GM13977 (cell line): ENCODE results near the gene PDE10A.

Experiments
- DNase-seq: peaks from one replicate; pipeline ENCODE4 v3.0.0; 2012; ENCODE audit warnings: low spot score
- in situ Hi-C: fragments of 300-500 bp; cut with MboI; formaldehyde crosslinking; loops from one replicate; pipeline ENCODE4 v1.12.0; 2022; ENCODE audit warnings: low sequenced_read_pairs, low pct_unique_long_range_greater_than_20kb, mixed read lengths, inconsistent platforms; ENCODE audit not compliant: unreplicated experiment
- TF ChIP-seq, protein P1 (sequence below): IDR thresholded peaks from 2 replicates; pipeline ENCODE4 v1.5.1; 2012; ENCODE audit warnings: mild to moderate bottlenecking, control low read depth; ENCODE audit not compliant: insufficient read depth; ENCODE audit errors: extremely low read depth, missing control alignments

Gene PDE10A

GRCh38 chr6:165640806-165641205 is 22.2 kb downstream of the PDE10A start:
- TF ChIP-seq, protein P1, sequence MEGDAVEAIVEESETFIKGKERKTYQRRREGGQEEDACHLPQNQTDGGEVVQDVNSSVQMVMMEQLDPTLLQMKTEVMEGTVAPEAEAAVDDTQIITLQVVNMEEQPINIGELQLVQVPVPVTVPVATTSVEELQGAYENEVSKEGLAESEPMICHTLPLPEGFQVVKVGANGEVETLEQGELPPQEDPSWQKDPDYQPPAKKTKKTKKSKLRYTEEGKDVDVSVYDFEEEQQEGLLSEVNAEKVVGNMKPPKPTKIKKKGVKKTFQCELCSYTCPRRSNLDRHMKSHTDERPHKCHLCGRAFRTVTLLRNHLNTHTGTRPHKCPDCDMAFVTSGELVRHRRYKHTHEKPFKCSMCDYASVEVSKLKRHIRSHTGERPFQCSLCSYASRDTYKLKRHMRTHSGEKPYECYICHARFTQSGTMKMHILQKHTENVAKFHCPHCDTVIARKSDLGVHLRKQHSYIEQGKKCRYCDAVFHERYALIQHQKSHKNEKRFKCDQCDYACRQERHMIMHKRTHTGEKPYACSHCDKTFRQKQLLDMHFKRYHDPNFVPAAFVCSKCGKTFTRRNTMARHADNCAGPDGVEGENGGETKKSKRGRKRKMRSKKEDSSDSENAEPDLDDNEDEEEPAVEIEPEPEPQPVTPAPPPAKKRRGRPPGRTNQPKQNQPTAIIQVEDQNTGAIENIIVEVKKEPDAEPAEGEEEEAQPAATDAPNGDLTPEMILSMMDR, result no peak
- DNase-seq, result no peak
- in situ Hi-C loops, result no loop called here

DNA sequence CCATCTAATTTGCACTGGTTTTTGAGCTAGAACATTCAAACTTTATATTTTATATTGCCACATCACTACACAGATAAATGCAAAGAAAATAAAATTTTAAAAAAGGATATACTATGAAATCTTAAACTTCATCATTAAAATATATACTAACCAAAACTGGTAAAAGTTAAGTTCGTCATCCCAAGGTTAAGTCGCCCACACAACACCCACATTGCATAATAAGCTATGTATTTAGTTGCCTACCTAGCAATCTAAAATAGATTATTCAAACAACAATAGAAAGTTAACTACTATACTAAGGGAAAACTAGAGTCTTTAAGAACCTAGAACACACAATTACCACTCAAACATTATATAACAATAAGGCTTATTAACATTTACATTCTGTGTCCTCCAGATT is 24.5 kb downstream of the PDE10A start:
- TF ChIP-seq, protein P1, result no peak
- in situ Hi-C loops, result no loop called here
- DNase-seq, result no peak

DNA sequence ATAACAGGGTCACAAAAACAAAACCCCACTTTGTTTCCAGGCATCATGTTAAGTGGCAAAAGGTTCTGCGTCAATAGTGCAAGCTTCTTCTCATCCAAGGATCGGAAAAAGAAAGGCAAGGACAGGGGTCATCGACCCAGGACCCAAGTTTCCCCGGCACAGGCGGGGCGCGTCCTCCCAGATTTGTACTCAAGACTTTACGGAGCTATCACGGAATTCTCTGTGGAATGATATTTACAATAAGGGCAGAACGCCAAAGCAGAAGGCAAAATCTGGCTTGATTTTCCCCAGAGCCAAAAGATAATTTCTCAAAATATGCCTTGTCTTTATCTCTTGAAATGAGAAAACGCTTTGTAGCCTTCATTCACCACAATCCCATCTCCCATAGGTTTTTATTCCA is 25.5 kb downstream of the PDE10A start:
- TF ChIP-seq, protein P1, result no peak
- in situ Hi-C loops, result no loop called here
- no peak for DNase-seq

- TF ChIP-seq, protein P1, result no peak
- no peak for DNase-seq
- in situ Hi-C loops, result no loop called here
Measured at GRCh38 chr6:165636402-165637048, 26.5 kb downstream of the PDE10A start.

DNA sequence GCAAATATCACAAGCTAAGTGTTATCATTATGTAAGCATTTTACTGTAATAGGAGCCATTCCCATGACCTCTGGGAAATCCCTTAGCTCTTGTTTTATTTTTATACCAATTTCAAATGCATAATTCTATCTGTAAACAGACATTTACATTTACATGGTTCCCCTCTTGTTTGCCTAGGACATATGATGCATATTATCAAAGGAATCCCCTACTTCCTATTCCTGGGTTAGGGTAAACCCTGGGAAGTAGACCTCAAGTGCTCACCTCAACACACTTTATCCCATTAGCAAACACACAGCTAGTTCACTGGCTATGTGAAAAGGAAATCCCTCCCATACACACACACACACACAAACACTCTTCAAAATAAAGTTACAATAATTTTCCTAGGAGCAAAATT is 27.1 kb downstream of the PDE10A start:
- TF ChIP-seq, protein P1, result no peak
- in situ Hi-C loops, result no loop called here

DNA sequence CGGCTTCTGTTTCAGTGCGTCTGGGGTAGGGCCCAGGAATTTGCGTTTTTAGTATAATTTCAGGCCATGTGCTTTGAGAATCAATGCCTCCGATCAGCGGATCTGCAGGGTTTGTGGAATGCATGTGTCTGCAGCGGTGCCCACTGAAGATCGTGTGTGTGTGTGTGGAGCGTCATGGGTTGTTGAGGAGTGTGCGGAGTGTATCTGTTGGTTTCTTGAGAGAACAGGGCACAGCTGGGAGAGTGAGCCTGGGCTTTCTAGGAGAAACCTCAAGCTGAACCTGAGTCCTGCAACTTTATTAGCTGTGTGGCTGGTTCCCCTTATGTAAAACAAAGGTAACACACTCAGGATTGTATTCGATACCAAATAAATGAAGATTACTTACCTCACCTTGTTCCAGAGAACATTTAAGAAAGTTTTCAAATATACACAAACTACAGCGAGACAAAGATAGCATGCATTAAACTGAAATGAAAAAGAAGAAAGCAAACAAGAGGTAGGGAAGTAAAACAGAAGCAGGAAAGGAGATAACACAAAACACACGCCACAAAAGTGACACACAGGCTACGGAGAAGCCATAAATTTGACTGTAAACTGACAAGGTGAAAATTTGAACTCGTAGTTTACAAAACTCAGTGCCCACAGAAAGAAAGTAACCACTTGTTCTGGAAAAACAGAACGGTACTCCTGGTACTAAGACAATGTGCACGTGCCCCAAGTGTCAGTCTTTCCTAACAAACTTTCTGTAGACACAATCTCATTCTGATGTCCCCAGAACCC is 28.8 kb downstream of the PDE10A start:
- TF ChIP-seq, protein P1, result no peak
- in situ Hi-C loops, result no loop called here
- DNase-seq, result no peak

More for the DNA sequence above, 27.1 kb downstream of the PDE10A start:
- DNase-seq, result no peak
